SH-SY5Y (cell line): ENCODE data around the gene PDS5A.

ENCODE experiments used
- GATA2 ChIP-seq: IDR thresholded peaks from 2 replicates; pipeline ENCODE4 v1.6.1; 2011; ENCODE audit warnings: mild to moderate bottlenecking, low read depth, low read length
- GATA3 ChIP-seq: IDR thresholded peaks from 2 replicates; pipeline ENCODE4 v1.6.1; 2011; ENCODE audit warnings: low read depth, mild to moderate bottlenecking, low read length, moderate library complexity

PDS5A gene

DNA sequence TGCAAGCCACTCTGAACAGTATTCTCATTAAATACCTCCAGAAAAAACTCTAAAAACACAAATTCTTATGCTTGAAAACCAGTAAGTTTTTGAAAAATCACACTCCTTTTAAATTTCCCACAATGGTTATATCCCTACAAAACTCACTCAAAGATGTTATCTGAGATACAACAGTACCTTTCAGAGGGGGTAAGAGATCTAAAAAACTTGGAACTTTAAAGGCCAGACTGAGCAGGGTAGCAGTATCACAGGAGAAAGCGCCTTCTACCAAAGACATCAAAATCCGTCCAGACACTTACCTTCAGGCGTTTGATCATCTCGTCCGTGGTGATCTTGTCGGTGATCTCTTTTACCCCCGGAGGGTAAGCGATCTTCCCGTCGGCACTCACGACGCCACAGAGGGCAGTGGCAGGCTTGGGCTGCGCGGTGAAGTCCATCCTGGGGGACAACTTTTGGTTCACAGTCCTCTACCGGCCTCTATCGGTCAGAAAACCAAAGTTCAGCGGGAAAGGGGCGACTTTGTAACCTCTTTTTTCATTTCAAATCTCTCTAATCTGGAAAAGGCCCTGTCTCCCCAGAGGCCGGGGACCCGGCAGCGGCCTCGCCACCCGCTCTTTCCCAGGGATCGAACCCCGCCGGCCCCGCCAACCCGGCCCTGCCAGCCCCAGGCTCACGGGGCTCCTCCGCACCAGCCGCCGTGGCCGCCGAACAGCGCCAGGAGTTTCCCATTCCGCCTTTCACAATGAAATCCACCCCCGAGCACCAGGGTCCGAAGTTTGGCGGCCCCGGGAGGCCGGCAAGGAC, 1.4 kb downstream of the PDS5A start:
- peak; percentile 61 for TF ChIP-seq GATA2
- peak; percentile 62; the same call in 1 of the 2 replicates for TF ChIP-seq GATA3

DNA sequence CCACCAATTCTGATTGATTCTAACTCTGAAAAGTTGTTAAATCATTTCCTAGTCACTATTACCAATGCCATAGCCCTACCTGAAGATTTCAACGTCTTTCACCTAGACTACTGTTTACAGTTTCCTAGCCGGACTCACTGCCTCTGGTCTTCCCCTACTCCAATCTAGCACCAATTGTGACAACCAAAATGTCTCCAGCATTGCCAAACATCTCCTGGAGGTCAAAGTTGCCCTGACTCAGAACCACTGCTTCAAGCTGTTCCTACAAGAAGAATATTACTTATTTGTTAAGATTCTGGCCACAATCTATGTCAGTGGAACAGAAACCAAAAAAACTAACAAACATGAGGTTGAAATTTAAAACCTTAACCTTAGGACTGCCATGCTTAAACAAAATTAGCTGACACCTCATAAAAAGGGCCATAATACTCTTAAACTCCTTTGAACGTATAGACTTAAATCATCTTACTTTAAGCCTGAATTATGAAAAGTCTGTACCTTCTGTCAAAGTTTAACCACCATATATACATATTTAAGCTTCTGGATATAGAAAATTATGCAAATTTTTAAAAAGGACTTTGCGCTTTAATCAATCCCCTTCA, 2.1 kb downstream of the PDS5A start:
- TF ChIP-seq GATA2: no peak
- TF ChIP-seq GATA3: no peak

DNA sequence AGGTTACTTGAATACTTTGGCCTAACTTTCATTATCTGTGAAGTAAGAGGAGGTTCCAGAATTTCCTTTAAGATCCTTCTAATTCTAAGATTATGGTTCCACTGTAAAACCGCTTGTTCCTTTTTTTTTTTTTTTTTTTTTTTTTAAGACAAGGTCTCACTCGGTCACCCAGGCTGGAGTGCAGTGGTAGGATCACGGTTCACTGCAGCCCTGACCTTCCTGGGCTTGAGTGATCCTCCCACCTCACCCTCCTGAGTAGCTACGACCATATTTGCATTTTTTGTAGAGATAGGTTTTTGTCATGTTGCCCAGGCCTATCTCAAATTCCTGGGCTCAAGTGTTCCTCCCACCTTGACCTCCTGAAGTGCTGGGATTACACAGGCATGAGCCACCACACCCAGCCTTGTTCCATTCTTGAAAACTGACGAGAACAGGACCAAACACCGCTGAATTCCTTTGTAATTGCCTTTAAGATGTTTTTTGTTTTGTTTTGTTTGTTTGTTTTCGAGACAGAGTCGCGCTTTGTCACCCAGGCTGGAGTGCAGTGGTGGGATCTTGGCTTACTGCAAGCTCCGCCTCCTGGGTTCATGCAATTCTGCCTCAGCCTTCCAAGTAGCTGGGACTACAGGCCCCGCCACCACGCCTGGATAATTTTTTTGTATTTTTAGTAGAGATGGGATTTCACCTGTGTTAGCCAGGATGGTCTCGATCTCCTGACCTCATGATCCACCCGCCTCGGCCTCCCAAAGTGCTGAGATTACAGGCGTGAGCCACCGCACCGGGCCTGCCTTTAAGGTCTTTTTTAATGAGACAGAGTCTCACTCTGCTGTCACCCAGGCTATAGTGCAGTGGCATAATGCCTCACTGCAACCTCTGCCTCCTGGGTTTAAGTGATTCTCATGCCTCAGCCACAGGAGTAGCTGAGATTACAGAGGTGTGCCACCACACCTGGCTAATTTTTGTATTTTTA, 6.8 kb downstream of the PDS5A start:
- TF ChIP-seq GATA3 (no peak), GATA2 (no peak)

DNA sequence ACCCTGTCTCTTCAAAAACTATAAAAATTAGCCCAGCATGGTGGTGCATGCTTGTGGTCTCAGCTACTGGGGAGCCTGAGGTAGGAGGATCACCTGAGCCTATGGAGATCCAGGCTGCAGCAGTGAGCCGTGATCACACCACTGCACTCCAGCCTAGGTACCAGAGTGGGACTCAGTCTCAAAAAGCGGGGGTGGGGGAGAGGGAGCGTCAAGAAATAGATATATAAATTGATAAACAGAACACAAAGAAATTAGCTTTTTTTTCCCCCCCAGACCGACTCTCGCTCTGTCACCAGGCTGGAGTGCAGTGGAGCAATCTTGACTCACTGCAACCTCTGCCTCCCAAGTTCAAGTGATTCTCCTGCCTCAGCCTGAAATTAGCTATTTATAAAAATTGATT, 14.1 kb downstream of the PDS5A start:
- TF ChIP-seq GATA2 (no peak), GATA3 (no peak)

DNA sequence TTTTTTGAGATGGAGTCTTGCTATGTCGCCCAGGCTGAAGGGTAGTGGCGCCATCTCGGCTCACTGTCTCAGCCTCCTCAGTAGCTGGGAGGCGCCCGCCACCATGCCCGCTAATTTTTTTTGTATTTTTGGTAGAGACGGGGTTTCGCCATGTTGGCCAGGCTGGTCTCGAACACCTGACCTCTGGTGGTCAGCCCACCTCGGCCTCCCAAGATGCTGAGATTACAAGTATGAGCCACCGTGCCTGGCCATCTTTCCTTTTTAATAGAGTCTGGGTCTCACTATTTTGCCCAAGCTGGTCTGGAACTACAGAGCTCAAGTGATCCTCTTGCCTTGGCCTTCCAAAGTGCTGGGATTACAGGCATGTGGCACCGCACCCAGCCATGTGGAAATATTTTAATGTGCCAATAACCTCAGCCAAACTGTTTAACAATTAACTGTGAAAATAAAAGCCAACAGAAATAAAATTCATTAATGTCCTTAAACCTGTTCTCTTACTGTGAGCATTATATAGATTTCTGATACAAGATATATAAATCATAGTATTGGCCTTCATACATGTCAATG, 16.3 kb downstream of the PDS5A start:
- TF ChIP-seq GATA2: no peak
- no peak for TF ChIP-seq GATA3

DNA sequence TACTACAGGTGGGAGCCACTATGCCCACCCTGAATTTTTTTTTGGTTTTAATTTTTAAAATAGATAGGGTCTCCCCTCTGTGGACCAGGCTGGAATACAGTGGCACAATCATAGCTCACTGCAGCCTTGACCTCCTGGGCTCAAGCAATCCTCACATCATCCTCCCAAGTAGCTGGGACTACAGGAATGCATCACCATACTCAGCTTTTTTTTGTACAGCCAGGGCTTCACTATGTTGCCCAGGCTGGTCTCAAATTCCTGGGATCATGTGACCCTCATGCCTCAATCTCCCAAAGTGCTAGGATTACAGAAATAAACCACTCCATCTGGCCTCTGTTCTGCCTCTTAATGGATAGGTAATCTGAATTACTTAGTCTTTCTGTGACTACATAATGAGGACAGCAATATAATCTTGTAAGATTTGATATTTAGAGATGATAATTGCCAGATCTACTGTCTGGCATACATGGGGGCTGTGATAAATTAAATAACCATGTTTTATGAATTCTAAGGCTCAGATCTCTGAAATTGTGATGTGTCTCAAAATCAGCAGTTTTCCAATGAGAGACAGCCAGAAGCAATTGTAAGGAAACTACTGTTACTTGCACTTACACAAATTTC, 26.7 kb downstream of the PDS5A start:
- TF ChIP-seq GATA3 (no peak), GATA2 (no peak)

DNA sequence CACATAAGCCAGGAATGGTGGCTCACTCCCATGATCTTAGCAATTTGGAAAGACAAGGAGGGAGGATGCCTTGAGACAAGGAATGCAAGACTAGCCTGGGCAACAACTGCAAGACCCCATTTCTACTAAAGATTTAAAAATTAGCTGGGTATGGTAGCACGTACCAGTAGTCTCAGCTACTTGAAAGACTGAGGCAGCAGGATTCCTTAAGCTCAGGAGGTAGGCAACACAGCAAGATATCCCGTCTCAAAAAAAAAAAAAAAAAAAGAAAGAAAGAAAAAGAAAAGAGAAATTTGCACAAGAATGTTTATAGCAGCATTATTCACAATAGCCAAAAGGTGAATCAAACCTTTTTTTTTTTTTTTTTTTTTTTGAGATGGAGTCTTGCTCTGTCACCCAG, 29.7 kb downstream of the PDS5A start:
- no peak for TF ChIP-seq GATA3
- no peak for TF ChIP-seq GATA2

DNA sequence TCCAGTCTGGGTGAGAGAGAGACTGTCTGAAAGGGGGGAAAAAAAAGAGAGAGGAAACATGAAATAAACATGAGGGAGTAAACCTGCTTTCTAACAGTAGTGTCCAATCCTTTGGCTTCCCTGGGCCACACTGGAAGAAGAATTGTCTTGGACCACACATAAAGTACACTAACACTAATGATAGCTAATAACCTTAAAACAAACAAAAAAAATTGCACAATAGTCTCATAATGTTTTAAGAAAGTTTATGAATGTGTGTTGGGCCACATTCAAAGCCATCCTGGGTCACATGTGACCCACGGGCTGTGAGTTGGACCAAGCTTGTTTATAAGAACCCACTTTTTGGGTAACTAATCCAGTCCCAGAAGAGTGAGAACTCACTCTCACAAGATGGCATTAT, 30.3 kb downstream of the PDS5A start:
- TF ChIP-seq GATA2: no peak
- no peak for TF ChIP-seq GATA3

DNA sequence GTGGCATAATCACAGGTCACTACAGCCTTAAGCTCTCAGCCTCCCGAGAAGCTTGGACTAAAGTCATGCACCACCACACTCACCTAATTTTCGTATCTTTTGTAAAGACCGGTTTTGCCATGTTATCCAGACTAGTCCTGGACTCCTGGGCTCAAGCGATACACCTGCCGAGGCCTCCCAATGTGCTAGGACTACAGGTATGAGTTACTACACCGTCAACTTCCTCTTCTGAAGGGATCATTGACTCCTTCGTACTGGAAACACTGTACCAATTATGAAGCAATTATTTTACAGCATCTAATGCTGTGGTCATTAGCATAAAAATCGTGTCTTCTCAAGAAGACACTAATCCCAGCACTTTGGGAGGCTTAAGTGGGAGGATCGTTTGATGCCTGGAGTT, 35.2 kb downstream of the PDS5A start:
- TF ChIP-seq GATA2: no peak
- no peak for TF ChIP-seq GATA3

DNA sequence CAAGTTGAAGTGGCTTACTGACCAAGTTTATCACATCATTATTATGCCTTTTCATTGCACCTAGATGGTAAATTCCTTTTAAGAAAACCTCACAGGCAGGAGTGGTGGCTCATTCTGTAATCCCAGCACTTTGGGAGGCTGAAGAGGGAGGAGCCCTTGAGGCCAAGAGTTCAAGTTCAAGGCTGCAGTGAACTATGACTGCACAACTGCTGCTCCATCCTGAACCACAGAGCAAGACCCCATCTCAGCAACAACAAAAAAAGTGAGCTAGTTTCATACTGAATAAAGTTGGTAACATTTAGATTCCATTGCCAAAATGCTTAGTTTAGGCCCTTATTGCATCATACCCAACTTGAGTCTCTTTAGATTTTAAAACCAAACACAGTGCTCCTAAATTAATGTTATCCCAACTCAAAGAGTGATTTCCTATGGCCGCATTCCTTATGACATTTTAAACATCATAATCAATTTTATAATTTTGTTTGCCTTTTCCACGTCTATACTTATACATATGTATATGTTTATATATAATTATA, 36.0 kb downstream of the PDS5A start:
- TF ChIP-seq GATA2 (no peak), GATA3 (no peak)

DNA sequence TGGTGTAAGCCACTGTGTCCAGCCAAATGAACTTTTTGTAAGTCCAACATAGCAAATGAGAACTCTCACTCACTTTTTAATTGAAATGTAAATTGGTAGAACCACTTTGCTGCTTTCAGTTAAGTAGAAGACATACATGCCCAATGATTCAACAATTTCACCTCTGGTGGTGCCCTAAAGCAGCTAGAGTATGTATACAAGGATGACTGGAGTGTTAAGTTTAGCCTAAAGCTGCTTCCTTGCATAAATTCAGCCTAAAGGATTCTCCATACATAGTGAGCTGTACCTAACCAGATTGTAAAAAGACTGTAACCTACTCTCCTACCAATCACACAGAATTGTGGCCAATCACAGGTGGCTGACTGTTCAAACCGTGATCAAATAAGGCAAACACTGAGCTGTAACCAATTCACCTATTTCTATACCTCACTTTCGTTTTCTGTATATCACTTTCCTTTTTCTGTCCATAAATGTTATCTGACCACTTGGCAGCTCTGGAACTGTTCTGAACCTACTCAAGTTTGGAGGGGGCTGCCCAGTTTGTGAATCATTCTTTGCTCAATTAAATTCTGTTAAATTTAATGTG, 39.9 kb downstream of the PDS5A start:
- TF ChIP-seq GATA2 (no peak), GATA3 (no peak)

DNA sequence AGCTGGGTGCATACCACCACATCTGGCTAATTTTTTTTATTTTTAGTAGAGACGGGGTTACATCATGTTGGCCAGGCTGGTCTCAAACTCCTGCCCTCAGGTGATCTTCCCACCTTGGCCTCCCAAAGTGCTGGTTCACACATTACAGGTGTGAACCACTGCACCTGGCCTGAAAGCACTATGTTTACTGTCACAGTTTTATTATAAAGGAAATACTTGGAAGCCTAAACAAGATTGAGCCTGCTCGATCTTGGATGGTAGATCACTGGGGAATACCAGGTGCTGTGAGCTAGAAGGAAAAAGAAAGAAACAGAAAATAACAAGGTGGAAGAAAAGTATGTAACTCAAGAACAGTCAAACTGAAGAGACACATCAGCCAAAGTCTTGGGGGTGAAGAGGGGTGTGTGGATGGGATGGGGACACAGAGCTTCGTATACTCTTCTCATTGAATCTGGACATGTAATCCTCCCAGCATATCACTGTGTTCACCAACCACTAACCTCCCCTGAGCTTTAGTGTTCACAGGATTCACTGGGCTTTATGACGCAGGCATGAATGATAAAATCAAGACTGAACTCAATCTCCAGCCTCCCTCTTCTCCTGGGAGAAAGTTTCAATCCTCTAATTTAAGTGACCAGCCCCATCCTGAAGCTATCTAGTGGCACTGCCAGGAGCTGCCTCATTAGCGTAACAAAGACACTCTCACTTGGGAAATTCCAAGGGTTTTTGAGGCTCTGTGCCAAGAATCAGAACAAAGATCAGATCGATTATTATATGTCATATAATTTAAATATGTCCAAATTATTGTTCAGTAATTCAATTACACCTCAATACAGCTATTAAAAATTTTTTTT, 40.9 kb downstream of the PDS5A start:
- TF ChIP-seq GATA2 (no peak), GATA3 (no peak)
